HG03135 (cell line): Measurements from ENCODE around the gene KCNK1.

Source experiments
- ATAC-seq: cut with Tn5 transposase; IDR thresholded peaks from one replicate; pipeline ENCODE4 v1.9.1; 2021; ENCODE audit warnings: mild to moderate bottlenecking, moderate library complexity; ENCODE audit not compliant: unreplicated experiment

Gene KCNK1

GRCh38 chr1:233613252-233614172 lies at the start of gene KCNK1:
KCNK1 (plus strand) TSS chr1:233614106; CDS start chr1:233614172, 66 bp downstream.
- no peak for ATAC-seq

GRCh38 chr1:233565313-233565712 lies 48.6 kb upstream of the KCNK1 start:
- no peak for ATAC-seq

GRCh38 chr1:233566886-233567285 lies 47.0 kb upstream of the KCNK1 start:
- ATAC-seq: no peak

- ATAC-seq: no peak
Observed at GRCh38 chr1:233569636-233570035, 44.3 kb upstream of the KCNK1 start.

GRCh38 chr1:233570216-233570615 lies 43.7 kb upstream of the KCNK1 start:
- no peak for ATAC-seq

- no peak for ATAC-seq
Observed at GRCh38 chr1:233570706-233571105, 43.2 kb upstream of the KCNK1 start.

- no peak for ATAC-seq
Observed at GRCh38 chr1:233572896-233573295, 41.0 kb upstream of the KCNK1 start.

- ATAC-seq: no peak
Observed at GRCh38 chr1:233575450-233575849, 38.5 kb upstream of the KCNK1 start.

GRCh38 chr1:233582439-233582838 lies 31.5 kb upstream of the KCNK1 start:
- ATAC-seq: no peak

- ATAC-seq: no peak
Observed at GRCh38 chr1:233584376-233584775, 29.5 kb upstream of the KCNK1 start.

- ATAC-seq: no peak
Observed at GRCh38 chr1:233584931-233585330, 29.0 kb upstream of the KCNK1 start.

GRCh38 chr1:233586301-233586700 lies 27.6 kb upstream of the KCNK1 start:
- ATAC-seq: no peak

- no peak for ATAC-seq
Observed at GRCh38 chr1:233587196-233587595, 26.7 kb upstream of the KCNK1 start.

- no peak for ATAC-seq
Observed at GRCh38 chr1:233587958-233588799, 25.7 kb upstream of the KCNK1 start.

- no peak for ATAC-seq
Observed at GRCh38 chr1:233597489-233597901, 16.4 kb upstream of the KCNK1 start.

GRCh38 chr1:233598891-233599541 lies 14.9 kb upstream of the KCNK1 start:
- ATAC-seq: peak; percentile 80

- ATAC-seq: peak; percentile 33
Observed at GRCh38 chr1:233599542-233600073, 14.3 kb upstream of the KCNK1 start.

GRCh38 chr1:233600488-233600887 lies 13.4 kb upstream of the KCNK1 start:
- no peak for ATAC-seq

- ATAC-seq: no peak
Observed at GRCh38 chr1:233603478-233603877, 10.4 kb upstream of the KCNK1 start.

GRCh38 chr1:233605205-233605604 lies 8.7 kb upstream of the KCNK1 start:
- ATAC-seq: no peak

- ATAC-seq: no peak
Observed at GRCh38 chr1:233606813-233607212, 7.1 kb upstream of the KCNK1 start.
